Esophagus mucosa (tissue), 1 donor: ENCODE data around the gene HNF4A. TPM values are rescaled to one million over a fixed set of nuclear protein-coding genes. Genes with fewer than 3 reads are reported as not detected.

Experiments used
- ATAC-seq: fragments of 200-7000 bp; cut with Tn5 transposase; one replicate; pipeline ENCODE4 v1.9.1; 2020
- total RNA-seq: library from RNA; stranded (reverse); gene quantifications from one replicate; pipeline ENCODE4 v1.2.4, GENCODE V29; 2023
- donor health status: DM: yes; HTN: yes; CAD: no.

HNF4A gene
- total RNA-seq, 1 donor from 2014 or later: not detected

DNA sequence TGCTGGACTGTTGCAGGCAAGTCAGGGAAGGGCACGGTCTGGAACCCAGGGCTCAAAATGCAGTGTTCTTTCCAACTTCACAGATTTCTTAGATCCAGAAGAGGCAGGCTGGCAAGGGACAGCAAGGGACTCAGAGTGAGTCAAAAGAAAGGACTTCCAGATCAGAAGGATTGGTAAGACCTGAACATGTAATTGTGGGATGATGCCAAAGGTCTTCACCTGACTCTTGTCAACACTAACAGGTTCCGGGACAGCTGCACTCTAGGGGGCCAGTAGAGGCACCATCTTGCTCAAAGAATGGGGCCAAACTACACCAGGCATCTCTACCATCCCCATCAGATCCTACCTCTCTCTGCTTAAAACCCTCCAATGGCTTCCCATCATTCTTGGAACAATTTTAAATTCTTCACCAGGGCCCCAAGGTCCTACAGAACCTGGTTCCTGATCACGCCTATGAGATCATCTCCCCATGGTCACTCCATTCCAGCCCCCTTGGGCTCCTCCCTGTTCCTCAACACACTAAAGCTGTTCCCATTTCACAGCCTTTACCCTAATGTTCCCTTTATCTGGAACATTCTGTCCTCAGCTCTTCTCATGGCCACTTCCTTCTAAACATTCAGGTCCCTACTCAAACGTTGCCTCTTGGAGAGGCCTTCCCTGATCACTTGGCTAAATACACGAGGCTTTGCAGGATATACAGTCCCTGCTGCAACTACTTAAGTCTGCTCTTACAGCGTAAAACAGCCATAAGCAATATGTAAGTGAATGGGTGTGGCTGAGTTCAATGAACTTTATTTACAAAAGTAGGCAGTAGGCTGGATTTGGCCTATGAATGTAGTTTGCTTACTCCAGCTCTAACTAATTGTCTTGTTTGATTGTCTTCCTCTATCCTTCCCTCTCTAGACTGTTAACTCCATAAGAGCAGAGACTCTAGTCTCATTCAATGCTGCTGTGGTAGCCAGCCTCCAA lies 90.5 kb downstream of the HNF4A start:
- no peak for ATAC-seq

DNA sequence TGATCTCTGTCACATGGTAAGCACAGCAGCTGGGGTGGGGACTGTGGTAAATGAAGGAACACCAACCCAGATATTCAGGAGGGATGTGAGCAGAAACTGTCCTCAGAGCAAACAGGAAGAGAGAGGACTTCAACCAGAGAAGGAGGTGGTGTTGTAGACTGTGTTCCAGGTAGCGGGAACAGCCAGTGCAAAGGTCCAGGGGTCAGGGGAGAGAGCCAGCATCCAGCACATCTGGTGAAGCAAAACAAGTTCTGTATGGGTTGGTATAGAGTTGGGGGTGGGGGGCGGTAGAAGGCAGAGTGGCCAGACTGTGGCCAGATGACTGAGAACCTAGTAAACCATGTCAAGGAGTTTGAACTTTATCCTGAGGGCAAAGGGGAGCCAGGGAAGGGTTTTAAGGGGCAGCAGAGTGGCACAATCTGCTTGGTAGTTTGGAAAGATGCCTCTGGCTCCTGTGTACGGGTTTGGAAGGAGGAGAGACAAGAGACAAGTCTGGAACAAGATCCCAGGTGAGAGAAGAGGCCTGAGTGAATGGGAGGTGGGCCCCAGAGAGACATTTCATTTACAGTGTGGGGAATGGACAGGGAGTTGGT lies 92.4 kb downstream of the HNF4A start:
- ATAC-seq: no peak

DNA sequence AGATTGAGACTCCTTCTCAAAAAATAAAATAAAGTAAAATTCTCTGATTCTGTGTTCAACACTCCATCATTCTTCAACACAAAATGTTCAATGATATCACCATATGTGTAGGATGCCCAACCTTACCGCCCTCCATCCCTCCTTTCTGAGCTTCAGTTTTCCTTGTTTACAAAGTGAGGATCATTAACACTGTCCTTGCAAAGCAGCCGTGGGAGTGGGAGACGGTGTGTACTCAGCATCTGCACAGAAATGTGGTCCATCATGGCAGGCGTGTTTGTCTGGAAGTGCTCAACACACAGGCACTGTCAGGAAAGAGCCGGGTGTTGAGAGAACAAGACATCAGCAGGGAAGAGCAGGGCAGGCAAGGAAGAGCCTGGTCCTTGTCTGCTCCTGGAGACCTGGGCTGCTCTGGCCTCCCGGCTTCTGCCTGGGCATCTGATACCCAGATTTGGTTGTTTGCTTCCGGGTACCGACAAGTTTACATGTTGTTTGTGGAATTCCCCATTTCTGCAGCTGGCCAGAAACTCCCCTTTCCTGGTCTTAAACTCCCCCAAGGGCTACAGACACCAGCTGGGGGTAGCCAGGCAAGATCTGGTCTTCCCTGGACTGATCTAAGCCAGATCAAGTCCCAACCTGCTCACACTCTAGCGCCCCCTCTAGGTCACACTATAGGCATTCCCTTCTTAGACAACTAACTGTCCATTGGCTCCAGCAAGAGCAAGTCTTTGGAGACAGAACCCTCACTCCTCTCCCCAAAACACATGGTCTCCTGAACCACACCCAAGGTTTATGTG lies 93.5 kb downstream of the HNF4A start:
- peak; percentile 53 for ATAC-seq

DNA sequence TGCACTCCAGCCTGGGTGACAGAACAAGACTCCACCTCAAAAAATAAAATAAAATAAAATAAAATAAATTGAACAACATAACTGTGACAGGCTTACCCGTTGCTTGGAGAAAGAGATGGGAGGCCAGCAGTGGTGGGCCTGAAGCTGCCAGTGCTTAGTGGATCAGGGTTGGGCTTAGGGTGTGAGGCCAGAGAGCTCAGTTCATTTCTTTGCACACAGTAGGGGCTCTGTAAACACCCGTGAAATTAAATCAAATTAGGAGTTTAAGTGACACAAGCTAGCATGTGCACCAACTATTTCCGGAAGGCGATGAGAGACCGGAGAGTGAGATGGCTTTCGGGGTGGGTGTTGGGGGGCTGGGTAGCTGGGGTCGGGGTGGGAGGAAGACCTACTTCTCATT lies 94.4 kb downstream of the HNF4A start:
- ATAC-seq: no peak

DNA sequence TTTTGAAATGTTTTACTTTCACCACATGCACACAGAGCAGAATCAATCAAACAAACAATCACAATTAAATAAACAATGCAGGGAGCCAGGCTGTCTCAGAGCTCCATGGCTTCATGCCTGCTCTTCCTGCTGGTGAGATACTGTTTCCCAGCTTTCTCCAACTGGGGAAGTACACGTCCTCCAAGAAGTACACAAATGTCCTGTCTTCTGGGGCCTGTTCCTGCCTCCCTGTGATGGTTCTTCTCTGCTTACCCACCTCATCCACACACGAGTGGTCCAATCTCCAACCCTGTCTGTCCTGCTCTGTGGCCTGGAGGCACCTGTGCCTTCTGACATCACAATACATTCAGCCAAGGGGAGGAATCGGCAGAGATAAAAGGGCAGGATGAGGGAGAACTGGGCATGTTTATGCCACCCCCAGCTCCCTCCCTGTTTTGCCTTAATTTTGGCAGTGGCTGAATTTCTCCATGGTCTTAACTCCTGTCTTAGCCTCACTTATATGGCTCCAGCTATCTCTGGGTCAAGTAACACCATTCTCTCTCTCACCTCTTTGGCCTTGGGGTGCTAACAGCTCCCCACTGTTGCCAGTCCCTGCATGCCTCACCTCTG lies 94.9 kb downstream of the HNF4A start:
- no peak for ATAC-seq

DNA sequence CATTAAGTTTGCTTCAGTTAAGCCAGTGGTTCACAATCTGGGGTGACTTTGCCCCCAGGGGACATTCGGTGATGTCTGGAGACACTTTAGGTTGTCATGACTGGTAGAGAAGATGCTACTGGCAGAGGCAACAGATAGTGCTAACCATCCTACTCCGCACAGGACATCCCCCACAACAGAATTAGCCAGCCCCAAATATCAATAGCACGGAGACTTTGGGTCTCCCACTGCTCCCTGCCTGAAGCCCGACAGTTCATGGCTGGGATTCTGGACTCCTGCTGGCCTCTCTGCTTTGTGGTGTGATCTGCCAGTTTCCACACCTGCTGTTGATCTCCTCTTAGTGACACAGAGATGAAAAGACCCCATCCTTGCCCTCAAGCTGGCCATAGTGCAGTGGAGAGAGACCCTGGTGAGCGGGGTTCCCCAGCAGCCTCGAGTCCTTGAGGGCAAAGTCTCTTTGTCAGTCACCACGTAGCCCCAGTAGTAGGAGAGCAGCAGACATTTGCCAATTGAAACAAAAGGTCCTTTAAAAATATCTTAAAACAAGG lies 95.5 kb downstream of the HNF4A start:
- no peak for ATAC-seq

DNA sequence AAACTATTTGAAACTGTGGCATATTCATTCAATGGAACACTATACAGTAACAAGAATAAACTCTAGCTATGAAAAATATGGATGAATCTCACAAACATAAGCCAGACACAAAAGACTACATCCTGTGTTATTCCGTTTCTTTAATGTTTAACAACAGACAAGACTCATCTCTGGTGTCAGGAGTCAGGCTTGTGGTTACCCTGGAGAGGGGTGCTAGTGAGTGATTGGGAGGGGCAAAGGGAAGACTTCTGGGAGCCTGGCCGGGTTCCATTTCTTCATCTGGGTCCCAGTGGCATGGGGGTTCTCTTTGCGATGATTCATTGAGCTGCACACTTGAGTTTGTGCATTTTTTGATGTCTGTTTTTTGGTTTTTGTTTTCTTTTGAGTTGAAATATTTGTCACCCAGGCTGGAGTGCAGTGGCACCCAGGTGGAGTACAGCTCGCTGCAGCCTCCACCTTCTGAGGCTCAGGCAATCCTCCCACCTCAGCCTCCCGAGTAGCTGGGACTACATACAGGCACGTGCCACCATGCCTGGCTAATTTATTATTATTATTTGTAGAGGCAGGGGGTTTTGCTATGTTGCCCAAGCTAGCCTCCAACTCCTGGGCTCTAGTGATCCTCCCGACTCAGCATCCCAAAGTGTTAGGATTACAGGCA lies 98.9 kb downstream of the HNF4A start:
- ATAC-seq: no peak

DNA sequence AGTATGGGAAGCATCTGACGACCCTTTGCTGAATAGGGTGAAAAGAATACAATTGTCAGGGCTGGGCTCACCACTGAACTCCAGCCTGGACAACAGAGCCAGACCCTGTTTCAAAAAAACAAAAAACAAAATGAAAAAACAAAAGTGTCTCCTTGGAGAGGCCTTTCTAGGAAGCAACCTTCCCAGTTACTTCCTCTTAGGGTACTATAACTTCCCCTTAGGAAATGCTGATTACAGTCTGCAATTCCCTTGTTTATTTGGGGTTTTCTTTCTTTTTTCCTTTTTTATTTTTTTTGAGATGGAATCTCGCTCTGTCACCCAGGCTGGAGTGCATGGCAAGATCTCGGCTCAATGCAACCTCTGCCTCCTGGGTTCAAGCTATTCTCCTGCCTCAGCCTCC lies 99.6 kb downstream of the HNF4A start:
- no peak for ATAC-seq

DNA sequence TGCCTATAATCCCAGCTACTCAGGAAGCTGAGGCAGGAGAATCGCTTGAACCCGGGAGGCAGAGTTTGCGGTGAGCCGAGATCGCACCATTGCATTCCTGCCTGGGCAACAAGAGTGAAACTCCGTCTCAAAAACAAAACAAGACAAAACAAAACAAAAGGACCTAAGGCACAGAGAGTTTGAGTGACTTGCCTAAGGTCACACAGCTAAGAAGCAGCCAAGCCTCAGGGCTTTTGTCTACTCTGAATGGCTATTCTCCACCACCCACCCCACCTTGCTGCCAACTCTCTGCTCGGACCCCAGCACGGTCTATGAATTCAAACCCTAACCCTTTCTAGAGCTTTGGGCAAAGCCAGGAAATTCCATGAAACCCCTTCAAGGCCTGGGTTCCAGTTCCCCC lies 101.1 kb downstream of the HNF4A start:
- ATAC-seq: no peak

DNA sequence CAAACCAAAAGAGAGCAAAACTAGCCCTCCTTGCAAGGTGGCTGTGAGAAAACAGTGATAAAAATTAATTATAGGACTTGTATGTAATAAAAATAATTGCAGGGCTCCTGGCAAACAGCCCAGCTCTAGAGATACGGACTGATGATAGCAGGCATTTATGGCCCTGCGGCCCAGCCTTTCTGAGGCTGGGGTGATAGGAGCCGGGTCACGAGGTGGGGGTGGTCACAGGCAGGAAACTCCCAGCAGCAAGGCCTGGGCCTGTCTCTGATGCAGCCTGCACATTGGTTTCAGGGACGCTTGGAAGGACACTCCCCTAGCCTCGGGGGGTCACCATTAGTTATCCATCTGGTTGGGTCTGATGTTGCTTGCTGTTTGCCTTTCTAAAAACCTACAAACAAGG lies 101.5 kb downstream of the HNF4A start:
- ATAC-seq: no peak

DNA sequence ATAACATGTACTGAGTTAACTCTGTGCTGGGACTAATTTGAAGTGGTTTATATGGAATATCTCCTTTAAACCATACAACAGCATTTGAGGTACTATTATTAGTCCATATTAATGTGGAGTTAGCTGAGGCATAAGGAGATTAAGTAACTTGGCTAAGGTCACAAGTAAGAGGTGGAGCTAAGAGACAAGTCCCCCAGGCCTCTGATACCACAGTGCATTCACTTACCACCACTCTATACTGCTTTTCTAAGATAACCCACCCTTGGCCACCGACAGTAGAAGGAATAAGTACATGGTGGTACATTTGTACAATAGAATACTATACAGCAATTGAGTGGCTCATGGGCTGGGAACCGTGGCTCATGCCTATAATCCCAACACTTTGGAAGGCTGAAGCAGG lies 103.8 kb downstream of the HNF4A start:
- no peak for ATAC-seq

DNA sequence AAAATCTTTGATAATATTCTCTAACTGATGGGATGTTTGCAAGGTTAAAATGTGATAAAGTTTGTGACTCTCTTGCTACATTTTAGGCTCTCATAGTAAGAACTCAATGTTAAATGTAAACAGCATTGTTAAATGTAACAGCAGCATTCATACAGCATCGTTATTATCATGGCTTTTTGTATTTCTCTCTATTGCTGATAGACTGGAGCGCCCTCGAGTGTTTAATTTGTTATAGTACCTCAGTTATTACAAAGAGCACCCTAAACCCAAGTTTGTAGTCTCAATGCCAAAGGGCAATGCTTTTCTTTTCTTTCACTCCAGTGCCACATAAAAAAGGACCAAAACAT lies 105.3 kb downstream of the HNF4A start:
- peak; percentile 51 for ATAC-seq

DNA sequence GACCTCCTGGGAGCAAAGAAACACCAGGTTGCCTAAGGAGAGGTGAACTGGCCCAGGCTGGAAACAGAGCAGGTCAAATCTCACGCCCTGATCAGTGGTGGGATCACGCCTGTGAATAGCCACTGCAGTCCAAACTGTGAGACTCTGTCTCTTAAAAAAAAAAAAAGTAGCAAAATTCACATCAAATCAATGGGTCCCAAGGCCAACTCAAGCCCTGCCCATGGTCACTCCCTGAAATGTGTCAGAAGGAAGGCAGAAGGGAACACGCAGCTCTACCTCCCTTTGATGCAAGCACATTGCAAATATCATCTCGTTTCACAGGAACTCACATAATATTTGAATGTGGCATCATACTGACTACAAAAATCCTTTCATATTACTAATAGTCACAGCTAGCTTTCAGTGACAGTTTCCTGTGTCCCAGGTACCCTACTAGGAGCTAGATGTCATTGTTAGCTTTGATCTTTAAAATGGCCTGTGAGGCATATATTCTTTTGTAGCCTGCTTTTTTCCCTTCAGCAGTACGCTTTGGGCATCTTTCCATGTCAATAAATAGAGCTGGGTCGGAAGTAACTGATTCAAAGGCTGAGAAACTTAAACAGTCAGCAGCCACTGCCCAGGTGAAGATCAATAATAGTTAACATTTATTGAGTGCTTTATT lies 105.8 kb downstream of the HNF4A start:
- no peak for ATAC-seq

DNA sequence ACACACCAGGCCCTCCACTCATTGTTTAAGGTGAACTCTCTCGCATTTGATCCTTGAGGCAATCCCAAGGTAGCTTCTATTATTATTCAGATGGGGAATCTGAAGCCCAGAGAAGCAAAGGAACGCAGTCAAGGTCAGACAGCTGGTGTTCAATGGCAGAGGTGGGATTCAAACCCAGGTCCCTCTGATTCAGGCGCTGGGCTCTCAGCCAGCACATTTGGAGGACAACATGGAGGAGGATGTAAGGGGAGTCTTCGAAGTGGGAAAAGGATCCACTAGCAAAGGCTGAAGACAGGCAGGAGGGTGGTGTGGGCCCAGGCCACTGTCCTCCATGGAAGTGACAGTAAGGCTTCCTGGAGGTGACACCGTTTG lies 106.3 kb downstream of the HNF4A start:
- ATAC-seq: no peak

DNA sequence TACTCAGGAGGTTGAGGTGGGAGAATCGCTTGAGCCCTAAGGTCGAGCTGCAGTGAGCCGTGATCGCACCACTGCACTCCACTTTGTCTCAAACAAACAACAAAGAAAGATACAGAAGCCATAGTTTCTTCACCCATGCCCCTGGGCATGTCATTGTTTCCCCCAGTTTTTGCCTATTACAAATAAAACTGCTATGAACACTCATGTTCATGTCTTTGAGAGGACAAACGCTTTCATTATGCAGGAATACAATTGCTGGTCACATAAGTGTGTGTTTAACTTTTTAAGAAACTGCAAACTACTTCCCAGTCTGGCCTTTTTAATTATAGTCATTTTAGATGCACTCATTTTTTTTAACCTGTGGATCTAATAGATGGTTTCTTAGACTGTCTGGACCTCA lies 108.0 kb downstream of the HNF4A start:
- no peak for ATAC-seq

DNA sequence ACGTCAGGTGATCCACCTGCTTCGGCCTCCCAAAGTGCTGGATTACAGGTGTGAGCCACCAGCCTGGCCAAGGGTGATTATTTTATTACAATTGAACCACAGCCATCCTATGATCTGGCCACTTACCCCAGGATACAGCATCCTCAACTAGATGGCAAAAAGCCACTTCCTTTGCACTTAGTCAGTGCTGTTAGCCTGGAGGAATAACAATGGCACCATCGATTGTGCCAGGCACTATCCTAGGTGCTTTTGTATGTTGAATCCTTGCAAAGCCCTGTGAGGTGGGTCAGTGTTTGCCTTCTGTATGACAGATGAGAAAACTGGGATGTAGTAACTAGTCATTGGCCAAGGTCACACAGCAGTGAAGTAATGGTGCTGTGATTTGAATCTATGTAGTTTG lies 109.0 kb downstream of the HNF4A start:
- ATAC-seq: no peak

DNA sequence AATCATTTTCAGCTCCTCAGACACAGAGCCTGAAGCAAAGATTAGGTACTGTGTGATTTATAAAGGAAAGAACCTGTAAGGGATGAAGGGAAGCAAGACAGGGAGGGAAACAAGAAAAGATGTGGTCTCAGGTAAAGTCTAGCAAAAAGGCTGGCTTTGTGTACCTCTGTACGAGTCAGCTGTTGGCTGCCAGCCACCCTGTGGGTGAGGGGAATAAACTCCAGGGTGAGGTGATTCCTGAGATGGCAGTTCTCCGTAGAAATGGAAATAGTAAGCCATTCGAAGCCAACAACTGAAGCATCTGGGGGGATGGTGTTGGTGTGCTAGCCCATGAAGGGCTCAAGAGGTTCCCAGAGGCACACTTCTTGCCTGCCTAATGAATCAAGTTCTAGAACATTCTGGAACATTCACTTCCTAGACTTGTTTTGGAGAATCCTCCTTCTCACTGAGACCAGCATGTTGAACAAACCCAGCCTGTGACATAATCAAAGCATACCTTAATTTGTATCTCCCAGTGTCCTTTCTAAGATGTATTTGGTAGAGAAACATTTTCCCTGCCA lies 109.6 kb downstream of the HNF4A start:
- no peak for ATAC-seq

DNA sequence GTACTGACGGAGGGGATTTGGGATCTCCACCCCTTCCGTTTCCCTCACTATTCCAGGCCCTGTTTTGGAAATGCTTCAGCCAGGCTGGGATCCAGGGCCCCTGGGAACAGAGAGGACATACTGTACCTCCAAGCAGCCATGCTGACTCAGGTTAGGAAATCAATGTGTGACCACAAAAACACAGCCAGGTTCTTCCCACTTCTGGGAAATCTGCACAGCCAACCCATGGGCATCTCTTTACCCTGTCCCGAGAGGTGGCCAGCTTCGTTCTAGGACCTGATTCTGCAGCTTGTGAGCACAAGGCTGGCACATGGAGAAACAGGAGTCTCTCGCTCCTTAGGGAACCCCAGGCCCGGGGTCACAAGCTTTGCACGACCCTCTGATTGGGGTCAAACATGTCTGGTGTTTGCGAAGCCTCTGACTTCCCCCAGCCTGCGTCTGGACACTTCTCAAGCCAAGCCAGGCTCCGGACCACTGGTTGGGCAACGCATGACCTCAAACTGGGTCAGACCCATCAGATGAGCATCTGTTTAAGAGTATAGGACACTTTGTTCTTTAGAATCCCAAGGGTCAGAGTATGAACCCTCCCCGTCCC lies 111.9 kb downstream of the HNF4A start:
- no peak for ATAC-seq

DNA sequence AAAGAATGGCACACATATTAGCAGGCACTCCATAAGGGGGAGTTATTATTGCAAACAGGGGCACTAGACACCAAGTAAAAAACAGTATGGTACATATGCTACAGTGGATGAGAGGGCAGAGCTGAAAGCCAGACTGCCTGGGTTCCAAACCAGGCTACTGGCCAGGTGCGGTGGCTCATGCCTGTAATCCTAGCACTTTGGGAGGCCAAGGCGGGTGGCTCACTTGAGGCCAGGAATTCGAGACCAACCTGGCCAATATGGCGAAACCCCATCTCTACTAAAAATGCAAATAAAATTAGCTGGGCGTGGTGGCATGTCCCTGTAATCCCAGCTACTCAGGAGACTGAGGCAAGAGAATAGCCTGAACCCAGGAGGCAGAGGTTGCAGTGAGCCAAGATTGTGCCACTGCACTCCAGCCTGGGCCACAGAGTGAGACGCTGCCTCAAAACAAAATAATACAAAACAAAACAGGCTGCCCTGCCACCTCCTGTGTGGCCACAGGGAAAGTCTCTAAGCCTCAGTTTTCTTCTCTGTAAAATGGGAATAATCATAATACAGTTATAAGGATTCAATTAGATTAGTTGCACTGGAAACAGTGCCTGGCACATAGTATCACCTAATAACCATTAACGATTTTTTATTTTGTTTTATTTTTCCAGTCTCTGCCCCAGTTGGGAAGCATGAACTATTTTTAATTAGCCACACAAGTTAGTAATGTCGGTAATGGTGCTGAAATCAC lies 112.7 kb downstream of the HNF4A start:
- no peak for ATAC-seq

DNA sequence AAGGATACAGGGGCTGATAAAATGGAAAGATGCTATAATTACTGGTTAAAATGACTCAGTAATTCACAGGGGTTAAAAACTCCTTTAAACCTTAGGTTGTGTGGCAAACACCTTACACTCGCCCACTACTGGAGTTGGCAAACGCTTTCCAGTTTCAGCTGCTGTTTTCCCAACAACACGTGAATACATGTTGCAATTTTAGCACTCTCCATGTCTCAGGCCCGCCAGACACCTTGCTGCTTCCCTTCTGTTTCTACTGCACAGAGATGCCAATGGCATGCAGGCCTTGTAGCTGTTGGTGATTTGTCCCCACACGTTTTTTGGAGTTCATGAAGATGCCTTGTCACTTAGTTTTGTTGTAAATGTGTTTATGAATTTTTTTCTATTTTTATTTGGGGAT lies 114.8 kb downstream of the HNF4A start:
- ATAC-seq: no peak
